HG03565 (cell line): ENCODE results near the gene ACAA1.
"Not testable (repeated sequence)": the region's sequence is repeated elsewhere in the genome, so short reads cannot be mapped to it uniquely, and the experiment has no call there.

Experiments
- ATAC-seq: cut with Tn5 transposase; IDR thresholded peaks from one replicate; pipeline ENCODE4 v1.9.1; 2021; ENCODE audit warnings: mild to moderate bottlenecking, moderate library complexity; ENCODE audit not compliant: unreplicated experiment

The ACAA1 gene, protein sequence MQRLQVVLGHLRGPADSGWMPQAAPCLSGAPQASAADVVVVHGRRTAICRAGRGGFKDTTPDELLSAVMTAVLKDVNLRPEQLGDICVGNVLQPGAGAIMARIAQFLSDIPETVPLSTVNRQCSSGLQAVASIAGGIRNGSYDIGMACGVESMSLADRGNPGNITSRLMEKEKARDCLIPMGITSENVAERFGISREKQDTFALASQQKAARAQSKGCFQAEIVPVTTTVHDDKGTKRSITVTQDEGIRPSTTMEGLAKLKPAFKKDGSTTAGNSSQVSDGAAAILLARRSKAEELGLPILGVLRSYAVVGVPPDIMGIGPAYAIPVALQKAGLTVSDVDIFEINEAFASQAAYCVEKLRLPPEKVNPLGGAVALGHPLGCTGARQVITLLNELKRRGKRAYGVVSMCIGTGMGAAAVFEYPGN

DNA sequence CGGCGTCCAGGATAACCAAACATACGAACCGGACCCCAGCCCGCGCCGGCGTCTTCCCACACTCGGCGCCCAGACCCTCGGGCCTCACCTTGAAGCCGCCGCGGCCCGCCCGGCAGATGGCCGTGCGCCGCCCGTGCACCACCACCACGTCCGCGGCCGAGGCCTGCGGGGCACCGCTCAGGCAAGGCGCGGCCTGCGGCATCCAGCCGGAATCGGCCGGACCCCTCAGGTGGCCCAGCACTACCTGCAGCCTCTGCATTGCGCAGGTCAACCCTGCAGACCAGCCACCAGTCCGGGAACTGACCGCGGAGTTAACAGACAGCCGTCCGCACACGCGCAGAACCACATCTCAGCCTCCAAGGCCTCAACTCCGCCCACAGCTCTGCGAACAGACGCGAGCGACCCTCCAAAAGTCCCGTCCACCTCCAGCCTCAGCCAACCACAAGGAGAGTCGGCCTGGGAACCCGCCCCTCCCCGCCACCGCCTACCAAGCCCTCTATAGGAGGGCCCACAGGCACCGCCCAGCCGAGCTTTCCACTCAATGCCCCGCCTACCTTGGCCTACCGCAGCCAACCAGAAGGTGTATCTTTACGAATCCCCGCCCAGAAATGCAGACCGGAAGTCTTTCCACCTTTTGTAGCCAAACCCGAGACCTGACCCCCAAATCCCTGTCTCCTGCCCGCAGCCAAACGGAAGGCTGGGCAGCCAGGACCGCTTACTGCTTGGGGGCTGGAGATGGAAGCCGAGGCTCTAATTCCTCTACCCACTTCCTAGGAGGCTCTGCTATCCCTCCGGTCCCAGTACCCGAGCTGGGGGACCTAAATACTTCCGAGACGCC, at the start of gene ACAA1:
TSS of gene ACAA1 (minus strand) at position 351 of the 838 bp plus-strand sequence. CDS start at position 259, 92 bp downstream.
- ATAC-seq = peak; percentile 82

DNA sequence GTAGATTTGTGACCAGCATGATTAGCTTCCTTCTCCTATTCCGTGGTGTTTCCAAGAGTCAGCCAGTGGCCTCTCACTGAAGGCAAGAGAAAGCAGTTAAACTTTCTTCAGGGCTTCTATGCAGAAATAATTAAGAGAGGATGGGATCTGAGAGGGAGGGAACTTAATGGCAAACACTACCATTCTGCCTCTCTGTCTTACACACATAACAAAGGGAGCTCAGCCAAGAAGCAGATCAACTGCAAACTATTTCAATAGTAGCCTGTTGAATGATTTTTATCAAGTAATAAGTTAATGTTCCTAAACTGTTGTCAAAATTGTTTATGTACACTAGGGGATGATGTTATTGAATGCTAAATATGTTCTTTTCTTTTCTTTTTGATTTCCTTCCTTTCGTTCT, 40.3 kb upstream of the ACAA1 start:
- no peak for ATAC-seq

DNA sequence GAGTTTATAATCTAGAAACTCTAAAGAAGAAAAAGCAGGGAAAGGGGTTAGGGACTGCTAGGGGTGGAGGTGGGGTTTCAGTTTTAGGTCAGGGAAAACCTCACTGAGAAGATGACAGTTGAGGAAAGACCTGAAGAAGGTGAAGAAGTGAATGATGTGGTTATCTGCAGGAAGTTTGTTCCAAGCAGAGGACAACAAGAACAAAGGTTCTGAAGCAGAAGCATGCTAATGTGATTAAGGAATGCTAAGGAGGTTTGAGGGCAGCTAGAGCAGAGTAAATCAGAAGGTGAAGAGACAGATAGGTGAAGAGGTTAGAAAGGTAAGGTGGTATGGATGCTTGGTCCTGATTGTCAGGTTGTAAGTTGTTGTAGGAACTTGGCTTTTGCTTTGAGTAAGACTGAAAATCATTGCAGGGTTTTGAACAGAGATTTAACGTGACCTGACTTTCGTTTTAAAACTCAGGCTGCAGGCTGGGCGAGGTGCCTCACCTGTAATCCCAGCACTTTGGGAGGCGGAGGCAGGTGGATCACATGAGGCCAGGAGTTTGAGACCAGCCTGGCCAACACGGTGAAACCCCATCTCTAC, 37.0 kb upstream of the ACAA1 start:
- peak; percentile 51 for ATAC-seq

DNA sequence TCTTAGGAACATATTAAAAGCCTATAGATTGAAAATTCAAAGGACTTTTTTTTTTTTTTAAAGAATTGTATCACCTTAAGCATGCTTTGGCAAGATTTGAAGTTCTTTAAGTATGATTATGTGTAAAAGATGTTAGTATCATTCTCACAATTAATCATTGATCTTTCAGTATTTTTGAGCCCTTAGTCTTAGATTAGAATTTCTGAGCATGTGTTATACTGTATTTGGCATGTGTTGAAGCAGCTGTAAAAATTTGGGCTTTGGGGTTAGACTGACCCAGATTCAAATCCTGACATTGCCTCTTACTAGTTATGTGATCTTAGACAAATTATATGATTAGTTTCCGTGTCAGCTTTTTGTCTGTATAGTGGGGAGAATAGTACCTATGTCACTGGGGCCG, 34.7 kb upstream of the ACAA1 start:
- ATAC-seq = no peak

DNA sequence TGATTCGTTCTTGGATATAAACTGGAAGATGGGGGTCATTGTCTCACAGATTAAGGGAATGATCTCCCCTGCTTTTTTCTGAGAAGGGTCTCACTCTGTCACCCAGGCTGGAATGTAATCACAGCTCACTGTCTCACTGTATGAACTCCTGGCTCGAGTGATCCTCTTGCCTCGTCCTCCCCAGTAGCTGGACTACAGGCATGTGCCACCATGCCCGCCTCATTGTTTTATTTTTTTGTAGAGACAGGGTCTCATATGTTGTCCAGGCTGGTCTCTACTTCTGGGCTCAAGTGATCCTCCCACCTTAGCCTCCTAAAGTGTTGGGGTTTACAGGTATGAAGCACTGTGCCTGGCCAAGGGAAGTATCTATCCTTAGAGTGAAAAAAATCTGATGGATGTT, 33.8 kb upstream of the ACAA1 start:
- no peak for ATAC-seq

DNA sequence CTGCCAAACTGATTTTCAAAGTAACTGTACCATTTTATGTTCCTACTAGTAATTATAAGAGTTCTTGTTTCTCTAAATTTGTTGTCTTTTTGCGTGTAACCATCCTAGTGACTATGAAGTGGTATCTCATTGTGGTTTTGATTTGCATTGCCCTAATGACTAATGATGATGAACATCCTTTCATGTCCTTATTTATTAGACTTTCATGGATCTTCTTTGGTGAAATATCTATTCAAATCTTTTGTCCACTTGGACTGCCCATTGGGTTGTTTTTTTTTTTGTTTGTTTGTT, 32.0 kb upstream of the ACAA1 start:
- no peak for ATAC-seq

DNA sequence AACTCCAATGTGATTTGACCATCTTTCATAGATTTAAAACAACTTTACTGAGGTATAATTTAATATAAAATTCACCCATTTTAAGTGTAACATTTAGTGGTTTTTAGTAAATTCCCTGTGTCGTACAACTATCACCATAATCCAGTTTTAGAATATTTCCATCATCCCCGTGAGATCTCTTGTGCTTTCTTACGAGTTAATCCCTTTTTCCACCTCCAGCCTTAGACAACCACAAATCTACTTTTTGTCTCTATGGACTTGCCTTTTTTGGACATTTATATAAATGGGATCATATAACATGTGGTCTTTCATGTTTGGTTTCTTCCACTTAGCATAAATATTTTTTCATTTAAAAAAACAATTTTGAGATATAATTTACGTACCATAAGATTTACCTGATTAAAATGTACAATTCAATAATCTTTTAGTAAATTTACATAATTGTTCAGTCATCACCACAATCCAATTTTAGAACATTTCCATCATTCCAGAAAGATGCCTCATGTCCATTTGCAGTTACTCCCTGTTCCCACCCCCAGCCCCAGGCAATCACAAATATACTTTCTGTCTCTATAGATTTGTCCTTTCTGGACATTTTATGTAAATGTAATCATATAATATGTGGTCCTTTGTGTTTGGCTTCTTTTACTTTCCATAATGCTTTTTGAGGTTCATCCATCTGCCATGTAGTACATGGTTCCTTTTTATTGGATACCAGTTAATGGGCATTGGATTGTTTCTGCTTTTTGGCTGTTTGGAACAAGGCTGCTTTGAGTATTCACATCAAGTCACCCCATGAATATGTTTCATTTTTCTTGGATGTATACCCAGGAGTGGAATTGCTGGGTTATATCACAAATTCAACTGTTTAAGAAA, 31.5 kb upstream of the ACAA1 start:
- ATAC-seq = no peak

DNA sequence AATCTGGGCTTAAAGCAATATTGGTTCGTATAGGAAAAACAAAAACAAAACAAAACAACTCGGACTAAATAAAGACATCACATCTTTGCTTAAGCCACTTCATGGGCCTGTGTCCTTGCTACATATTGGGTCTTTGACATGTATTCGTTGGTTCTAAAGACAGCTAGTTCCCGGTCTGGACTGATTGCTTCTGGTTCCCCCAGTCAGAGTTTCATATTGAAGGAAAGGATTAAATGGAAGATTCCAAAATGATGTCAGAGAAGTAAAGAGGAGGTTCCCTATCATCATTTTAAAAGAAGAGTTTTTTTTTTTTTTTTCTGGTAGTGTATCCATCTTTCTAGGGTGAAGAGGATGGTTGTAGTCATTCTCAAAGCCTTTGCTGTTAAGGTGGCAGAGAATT, 30.7 kb upstream of the ACAA1 start:
- no peak for ATAC-seq

DNA sequence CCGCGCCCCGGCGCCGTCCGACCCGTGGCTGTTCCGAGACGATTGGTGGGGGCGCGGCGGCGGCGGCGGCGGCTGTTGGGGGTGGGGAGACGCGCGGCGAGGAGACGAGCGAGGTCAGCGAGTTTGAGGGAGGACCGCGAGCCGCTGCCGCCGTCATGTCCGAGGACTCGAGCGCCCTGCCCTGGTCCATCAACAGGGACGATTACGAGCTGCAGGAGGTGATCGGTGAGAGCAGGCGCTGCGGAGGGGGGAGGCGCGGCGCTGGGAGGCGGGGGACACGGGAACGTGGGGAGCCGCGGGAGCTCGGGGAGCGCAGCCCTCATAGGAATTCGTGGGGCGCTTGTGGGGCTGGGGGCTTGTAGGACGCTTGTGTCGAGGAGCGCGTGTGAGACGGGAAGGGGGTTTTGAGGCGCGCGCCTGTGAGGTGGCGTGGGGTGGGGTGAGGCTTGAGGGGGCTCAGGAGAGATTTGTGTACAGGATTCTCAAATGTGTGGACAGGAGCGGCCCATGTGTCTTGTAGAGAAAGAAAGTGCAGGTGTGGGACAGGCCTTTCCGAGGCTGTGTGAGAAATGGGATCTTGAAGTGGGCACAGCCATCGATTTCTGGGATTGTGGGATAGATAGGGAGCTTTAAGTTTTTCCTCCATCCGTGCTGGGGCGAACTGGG, 28.9 kb upstream of the ACAA1 start:
- ATAC-seq = no peak

DNA sequence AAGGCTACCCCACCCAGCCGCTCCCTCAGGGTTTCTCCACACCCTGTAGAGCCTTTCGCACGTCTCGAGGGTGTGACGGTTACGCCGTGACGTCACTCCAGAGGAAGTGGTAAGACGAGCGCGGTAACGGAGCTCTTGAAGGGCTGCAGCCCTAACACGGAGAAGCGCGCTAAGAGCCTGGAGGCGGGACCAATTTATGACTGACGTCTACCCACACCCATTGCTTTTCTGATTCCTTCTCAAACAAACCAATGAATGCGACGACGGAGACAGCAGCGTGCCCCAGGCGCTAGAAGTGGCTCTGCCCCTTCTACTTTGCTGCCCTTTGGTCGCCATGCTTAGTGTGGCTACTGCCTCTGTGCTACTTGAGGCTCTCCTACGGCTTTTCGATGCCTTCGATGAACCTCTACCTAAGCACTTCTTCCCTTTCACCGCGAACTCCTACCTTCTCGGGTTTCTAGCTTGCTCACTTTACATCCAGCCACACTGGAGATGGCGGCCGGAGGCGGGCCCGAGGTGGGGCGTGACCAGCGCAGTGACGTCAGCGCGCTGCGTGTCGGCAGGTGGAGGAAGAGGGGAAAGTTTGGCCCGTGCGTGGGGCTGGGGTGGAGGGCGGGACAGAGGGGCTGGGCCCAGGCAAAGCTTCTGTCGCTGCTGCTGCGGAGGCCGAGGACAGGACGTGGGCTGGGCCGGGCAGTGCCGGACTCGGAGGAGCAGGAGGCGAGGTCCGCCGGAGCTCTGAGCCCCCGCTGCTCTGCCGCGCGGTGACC, 28.2 kb upstream of the ACAA1 start, which contains the start of gene OXSR1:
TSS of gene OXSR1 (plus strand) at position 586 of the 770 bp plus-strand sequence. CDS start 340 bp downstream, outside the sequence.
- peak; percentile 85 for ATAC-seq

DNA sequence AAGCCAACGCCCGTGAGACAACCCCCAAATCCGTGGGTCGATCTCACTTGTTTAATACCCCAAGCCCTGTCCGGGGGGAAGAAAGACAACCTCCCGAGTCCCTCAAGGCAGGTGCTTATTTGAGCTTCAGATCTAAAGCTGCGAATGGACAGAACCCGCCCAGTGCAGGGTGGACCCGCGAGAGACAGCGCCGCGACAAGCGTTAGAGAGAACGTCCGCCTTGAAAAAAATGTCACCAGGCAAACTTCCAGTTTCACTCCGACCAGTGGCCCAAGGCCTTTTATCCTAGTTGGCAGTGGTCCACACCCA, 27.7 kb upstream of the ACAA1 start:
- ATAC-seq = no peak

DNA sequence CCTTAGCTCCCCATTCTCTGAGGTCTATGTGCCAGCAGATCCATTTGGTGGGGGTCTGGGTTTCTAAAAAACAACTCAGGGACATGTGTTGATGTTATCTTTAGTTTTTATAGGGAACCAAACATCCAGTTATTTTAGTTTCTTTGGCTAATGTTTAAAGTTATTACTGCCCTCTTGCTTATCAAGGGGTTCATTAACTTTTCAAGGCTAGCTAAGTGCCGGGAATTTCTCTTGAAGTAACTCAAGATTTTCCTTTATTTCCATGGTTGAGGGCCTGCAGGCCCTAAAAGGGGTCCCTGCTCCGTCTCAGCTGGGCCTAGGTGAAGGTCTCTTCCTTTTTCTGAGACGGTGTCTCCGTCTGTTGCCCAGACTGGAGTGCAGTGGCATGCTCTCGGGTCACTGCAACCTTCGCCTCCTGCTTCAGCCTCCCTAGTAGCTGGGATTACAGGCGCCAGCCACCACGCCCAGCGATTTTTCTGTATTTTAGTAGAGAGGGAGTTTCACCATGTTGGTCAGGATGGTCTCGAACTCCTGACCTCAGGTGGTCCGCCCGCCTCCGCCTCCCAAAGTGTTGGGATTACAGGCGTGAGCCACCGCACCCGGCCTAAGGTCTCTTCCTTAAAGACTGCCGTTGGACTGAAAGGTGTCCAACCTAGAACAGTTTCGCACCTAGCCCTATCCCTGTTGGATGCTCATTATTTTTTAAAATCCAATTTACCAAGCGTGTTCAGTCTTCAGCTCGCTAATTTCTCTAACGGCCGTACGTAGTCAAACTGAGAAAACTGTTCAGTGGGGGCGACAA, 27.1 kb upstream of the ACAA1 start:
- ATAC-seq = no peak

DNA sequence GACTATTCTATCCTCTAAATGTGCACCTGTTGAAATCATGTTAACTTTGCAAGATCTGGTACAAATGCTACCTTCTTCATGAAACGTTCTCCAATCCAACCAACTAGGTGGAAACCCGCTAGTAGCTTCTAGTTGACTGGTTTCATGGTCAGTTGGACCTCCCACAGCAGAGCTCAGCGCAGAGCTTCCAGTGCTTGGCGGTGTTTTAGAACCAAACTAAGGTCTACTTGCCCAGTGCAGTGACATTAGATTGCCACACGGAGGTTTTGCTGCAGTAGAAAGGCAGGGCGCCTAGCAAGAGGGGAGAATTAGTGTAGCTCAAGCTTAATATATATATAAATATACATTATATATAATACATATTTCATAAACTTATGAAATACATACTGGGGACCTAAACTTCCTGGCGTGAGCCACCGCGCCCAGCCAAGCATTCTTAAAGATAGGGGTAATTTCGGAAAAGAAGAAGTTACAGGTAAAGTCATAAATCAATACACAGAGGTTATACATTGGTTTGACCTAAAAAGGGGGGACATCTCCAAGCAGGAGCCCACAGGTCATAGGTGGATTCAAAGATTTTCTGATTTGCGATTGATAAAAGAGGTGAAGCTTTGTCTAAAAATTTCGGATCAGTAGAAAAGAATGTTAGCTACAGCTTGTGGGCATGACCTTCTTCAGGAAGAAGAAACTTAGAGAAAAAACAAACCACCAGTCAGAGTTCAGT, 26.4 kb upstream of the ACAA1 start:
- ATAC-seq = no peak

DNA sequence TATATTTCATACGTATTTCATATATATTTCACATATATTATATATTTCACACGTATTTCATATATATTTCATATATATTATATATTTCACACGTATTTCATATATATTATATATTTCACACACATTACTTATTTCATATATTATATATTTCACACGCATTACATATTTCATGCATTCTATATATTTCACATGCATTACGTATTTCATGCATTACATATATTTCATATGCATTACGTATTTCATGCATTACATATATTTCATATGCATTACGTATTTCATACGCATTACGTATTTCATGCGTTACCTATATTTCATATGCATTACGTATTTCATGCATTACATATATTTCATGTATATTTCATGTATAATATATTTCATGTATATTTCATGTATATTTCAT, 23.8 kb upstream of the ACAA1 start:
- ATAC-seq = not testable (repeated sequence)

DNA sequence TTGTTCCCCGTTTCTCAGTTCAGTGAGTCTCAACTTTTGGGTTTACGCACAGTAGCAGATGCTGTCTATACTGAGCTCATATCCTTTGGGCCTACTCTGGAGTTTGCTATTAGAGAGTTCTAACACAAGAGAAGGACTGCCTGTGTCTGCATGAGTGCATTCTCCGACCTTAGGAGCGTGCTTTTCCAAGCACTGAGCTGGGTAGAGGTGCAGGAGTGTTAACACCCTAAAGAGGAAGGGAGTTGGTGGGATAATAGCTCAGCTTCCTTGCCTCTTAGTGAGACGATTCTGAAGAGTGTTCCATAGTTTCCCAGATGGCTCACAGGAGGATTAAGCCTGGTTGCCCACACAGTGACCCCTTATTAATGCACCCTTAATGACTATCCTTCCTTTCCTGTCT, 21.5 kb upstream of the ACAA1 start:
- ATAC-seq = no peak

DNA sequence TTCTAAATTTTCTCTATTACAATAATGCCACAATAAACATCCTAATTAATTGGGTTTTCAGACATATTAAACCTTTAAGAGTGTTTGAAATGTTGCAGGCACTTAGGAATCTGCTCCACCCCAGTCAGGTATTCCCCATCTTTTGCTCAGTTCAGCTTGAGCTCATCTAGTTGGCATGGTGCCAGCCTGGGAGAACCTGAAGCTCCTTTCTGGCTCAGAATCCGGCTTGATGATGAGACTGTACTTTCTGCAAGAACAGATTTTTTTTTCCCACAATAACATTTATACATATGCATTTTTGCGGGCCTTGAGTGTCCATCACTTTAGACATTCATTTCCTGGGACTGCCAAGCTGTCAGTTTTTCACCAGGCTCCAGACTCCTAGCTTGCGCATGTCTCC, 20.7 kb upstream of the ACAA1 start:
- ATAC-seq = no peak

DNA sequence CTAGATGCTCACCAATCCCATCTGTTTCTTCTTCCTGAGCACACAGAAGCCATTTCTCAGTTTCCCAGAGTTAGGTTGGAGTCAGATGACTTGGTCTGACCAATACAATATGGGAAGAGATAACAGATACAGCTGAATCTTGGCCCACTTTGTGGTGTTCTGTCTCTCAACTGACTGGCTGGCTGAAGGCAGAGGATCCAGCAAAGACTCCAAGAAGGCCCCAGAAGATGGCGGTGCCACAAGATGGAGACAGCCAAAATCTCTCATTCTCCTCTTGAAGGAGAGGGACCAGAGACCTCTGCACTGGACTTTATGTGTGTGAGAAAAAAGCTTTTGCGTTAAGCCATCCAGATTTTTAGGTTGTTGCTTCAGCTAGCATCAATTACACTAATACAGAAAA, 20.2 kb upstream of the ACAA1 start:
- ATAC-seq = no peak

DNA sequence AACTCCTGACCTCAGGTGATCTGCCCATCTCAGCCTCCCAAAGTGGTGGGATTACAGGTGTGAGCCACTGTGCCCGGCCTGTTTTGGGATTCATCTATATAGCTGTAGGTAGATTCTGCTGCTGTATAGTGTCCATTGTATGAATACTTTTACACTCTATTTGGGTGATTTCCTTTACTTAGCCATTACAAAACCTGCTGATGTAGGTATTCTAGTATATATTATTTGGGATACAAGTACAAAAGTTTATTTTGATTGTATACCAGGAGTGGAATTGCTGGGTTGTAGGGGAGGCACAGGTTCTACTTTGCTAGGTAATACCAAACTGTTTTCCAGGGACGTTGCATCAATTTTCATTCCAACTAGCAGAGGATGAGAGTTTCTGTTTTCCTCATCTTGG, 18.9 kb upstream of the ACAA1 start:
- no peak for ATAC-seq
